ENCODE results near the gene PPIB. TPM values are rescaled to one million over a fixed set of nuclear protein-coding genes. Genes with fewer than 3 reads are reported as not detected.

PPIB gene
- total and polyA plus RNA-seq, 9 of the 15 experiments (the other 6 are each of a cell fraction or from before 2014, with no cell fraction given), result 306 to 746 (median 439) TPM

GRCh38 chr15:64137226-64137833, 25.5 kb downstream of the PPIB start:
- Histone ChIP-seq H3K4me1 (replicated peaks in 1 of 2; ENCODE audit: control insufficient read depth in 2 of 2, insufficient read depth in 2 of 2, low read length in 2 of 2) (peaks cover 5 to 18% of the 10 kb centered on the region in 2 experiments; a peak in 4 of 5 replicates), H4K20me1 (replicated peaks; ENCODE audit: control insufficient read depth, insufficient read depth, low read length) (peaks cover 10% of the 10 kb centered on the region; the same call in 1 of the 2 replicates), H2AFZ (ENCODE audit: low read depth, low read length) (no peak overlapping the region), H3K4me2 (ENCODE audit: insufficient read depth, low read length) (no peak overlapping the region), H3K9me1 (ENCODE audit: control insufficient read depth, insufficient read depth, low read length) (no peaks in the 10 kb centered on the region), H3K36me3 (ENCODE audit: control insufficient read depth, insufficient read depth, low read length) (peaks cover 67% of the 10 kb centered on the region), H3K27me3 (ENCODE audit: control insufficient read depth in 2 of 2, insufficient read depth in 2 of 2, low read length in 2 of 2) (no peaks in the 10 kb centered on the region), H3K27ac (ENCODE audit: extremely low read depth, low read depth, low read length) (no peak overlapping the region), H3K9ac (ENCODE audit: insufficient read depth in 1 of 2, low read depth in 2 of 2, low read length in 2 of 2) (peak overlapping the region in 1 of 2 experiments; percentile 54; a peak in 2 of 4 replicates), H3K4me3 (no peak overlapping the region), H3K79me2 (ENCODE audit: control insufficient read depth, insufficient read depth, low read length) (no peaks in the 10 kb centered on the region), H3K9me3 (replicated peaks; ENCODE audit: control insufficient read depth, insufficient read depth, low read depth, low read length) (no peaks in the 10 kb centered on the region)
- ChIA-PET POLR2A (interaction anchor here (0.8 kb wide), 1 partner anchor 10 kb away, joined by 4 read pairs; no protein-coding TSS in a partner anchor), CTCF (ENCODE audit: low intra/inter-chr PET ratio) (no interaction called here)
- TF ChIP-seq SRSF3 (IDR thresholded peaks at IDR 0.05; ENCODE audit: insufficient read depth, low read length), result no peak
- no peak for TF ChIP-seq ZBTB17 (CRISPR knock-in tag; IDR thresholded peaks at IDR 0.05)
- TF ChIP-seq ZHX1 (conservative IDR thresholded peaks at IDR 0.05; ENCODE audit: low read length), result no peak
- 0 out of 2 replicates have a peak, but pooled peaks have one; percentile 48 for TF ChIP-seq ZBTB33 (CRISPR knock-in tag; IDR thresholded peaks at IDR 0.05)
- no peak for TF ChIP-seq STAT5B (CRISPR knock-in tag; IDR thresholded peaks at IDR 0.05)
- TF ChIP-seq CTCF (IDR thresholded peaks at IDR 0.05 in 2 of 3, conservative IDR thresholded peaks at IDR 0.05 in 1 of 3; ENCODE audit: insufficient read depth in 2 of 3, low read depth in 1 of 3, low read length in 3 of 3), result peak in 1 of 3 experiments; percentile 30; a peak in 2 of 6 replicates
- intact Hi-C loops (cut with micrococcal nuclease) (no loop called here), in situ Hi-C loops (cut with MboI) (no loop called here)
- WGBS (ENCODE audit: insufficient coverage, low coverage, missing lambda C conversion rate), result 83% methylated on average over 8 of the region's 8 CpGs
- no peak for DNase-seq (ENCODE audit: extremely low read depth in 1 of 4, low spot score in 3 of 4)
- BruUV-seq (replicated peaks), result no TSS peak
- no peak for FAIRE-seq
- peak; percentile 27; the same call in 2 of the 3 replicates for ATAC-seq

All from K562 (cell line).